Choroid plexus epithelial cell (primary cell): Measurements from ENCODE around the gene FBLN2.

Source experiments
- DNase-seq: peaks from one replicate; pipeline ENCODE4 v3.0.0-alpha.2; 2010; ENCODE audit warnings: low read depth
- H3K4me3 ChIP-seq: 2 replicates; pipeline ENCODE4 v1.5.1; 2011; ENCODE audit warnings: low read depth, mild to moderate bottlenecking, control low read depth, low read length, moderate library complexity
- TF ChIP-seq, protein P1 (sequence below): conservative IDR thresholded peaks from 2 replicates; pipeline ENCODE4 v1.5.1; 2011; ENCODE audit warnings: low read depth, mild to moderate bottlenecking, control low read depth, inconsistent platforms, low read length, moderate library complexity

Gene FBLN2

DNA sequence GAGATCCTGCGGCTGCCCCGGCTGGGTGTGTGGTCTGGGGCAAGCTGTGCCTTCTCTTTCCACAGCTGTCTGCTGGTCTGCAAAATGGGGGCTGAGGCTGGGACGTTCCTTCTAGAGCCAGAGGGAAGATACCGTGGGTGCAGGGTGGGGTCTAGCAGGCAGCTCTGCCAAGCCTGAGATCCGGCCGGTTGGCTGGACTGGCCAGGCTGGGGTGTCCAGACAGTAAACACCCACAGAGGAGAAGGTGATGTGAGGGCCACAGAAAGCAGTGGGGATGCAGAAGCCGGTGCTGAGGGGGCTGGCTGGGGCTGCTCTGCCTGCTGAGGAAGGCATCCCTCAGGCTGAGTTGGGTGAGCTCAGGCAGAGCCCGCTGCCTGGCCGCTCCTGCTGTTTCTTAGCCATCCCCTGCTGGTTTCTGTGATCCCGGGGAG is 46.1 kb downstream of the FBLN2 start:
- peak; percentile 17 for DNase-seq
- H3K4me3 ChIP-seq, result no peak overlapping the region
- TF ChIP-seq, protein P1, sequence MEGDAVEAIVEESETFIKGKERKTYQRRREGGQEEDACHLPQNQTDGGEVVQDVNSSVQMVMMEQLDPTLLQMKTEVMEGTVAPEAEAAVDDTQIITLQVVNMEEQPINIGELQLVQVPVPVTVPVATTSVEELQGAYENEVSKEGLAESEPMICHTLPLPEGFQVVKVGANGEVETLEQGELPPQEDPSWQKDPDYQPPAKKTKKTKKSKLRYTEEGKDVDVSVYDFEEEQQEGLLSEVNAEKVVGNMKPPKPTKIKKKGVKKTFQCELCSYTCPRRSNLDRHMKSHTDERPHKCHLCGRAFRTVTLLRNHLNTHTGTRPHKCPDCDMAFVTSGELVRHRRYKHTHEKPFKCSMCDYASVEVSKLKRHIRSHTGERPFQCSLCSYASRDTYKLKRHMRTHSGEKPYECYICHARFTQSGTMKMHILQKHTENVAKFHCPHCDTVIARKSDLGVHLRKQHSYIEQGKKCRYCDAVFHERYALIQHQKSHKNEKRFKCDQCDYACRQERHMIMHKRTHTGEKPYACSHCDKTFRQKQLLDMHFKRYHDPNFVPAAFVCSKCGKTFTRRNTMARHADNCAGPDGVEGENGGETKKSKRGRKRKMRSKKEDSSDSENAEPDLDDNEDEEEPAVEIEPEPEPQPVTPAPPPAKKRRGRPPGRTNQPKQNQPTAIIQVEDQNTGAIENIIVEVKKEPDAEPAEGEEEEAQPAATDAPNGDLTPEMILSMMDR, result no peak

DNA sequence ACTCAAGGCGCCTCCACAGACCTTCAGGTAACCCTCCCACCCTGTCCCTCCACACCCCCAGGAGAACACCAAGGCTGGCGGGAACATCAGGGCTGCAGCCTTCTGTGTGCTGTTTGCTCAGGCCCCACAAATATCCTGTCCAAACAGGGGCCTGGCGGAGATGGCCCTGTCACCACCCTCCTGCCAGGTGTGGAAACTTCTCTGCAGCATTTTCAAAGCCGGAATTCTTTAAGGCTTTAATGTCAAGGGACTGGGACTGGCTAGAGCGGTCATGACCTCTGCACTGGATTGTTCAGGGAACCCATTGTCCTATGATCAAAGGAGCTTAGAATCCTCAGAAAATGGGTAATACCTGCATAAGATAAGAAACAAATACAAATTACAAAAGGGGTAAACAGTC is 46.6 kb downstream of the FBLN2 start:
- no peak overlapping the region for H3K4me3 ChIP-seq
- DNase-seq, result no peak
- TF ChIP-seq, protein P1, result no peak

DNA sequence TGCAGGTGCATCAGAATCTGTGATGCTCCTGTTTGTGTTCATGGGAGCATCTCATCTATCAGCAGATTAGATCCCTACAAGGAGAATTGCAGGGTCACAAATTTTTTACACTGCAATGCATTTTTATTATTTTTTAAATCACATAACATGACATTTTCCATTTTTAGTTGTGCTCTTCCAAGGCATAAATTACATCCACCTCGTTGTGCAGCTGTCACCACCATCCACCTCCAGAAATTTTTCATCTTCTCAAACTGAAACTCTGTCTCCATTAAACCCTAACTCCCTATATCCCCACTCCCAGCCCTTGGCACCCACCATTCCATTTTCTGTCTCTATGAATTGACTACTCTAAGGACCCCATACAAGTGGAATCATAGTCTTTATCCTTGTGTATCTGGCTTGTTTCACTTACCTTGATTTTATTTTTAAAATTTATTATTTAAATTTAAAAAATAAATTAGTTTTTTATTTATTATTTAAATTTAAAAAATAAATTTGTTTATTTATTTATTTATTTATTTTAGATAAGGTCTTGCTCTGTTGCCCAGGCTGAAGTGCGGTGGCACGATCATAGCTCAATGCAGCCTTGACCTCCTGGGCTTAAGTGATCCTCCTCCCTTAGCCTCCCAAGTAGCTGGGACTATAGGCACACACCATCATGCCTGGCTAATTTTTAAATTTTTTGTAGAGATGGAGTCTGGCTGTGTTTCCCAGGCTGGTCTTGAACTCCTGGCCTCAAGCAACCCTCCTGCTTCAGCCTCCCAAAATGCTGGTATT is 47.7 kb downstream of the FBLN2 start:
- H3K4me3 ChIP-seq, result no peak overlapping the region
- TF ChIP-seq, protein P1, result no peak
- DNase-seq, result no peak

DNA sequence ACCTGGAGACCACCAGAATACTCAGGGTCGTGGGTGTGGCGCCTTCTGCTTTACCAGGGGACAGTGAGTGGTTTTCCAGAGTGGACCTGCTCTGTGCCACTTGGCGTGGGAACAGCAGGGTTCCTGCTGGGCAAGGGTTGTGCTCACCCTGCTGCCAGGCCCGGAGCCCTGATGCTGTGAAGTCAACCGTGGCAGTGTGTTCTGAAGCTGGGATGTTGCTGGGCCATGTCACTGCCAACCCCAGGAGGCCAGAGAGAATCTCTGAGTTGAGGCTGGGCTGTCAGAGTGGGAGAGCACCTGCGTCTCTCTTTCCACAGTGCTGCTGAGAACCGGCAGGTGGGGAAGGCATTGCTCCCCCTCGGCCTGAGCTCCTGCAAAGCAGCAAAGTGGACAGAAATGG is 48.7 kb downstream of the FBLN2 start:
- DNase-seq, result no peak
- H3K4me3 ChIP-seq, result no peak overlapping the region
- TF ChIP-seq, protein P1, result no peak

DNA sequence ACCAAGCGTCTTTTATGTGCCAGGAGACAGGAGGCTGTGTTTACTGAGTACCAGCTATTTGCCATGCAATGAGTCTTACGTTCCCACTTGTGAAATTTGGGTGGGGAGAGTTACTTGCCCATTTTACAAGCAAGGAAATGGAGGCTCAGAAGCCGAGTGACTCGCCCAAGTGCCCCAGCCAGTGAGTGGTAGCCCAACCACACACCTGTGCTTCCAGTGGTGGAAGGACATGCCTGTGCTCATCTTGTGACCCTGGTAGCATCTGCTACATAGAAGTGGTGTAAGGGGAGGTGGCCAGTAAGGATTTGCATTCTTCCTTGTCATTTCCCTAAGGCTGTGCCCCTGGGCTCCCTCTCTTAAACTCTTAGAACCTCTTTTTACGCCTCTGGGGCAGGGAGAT is 49.3 kb downstream of the FBLN2 start:
- TF ChIP-seq, protein P1, result no peak
- DNase-seq, result no peak
- no peak overlapping the region for H3K4me3 ChIP-seq

DNA sequence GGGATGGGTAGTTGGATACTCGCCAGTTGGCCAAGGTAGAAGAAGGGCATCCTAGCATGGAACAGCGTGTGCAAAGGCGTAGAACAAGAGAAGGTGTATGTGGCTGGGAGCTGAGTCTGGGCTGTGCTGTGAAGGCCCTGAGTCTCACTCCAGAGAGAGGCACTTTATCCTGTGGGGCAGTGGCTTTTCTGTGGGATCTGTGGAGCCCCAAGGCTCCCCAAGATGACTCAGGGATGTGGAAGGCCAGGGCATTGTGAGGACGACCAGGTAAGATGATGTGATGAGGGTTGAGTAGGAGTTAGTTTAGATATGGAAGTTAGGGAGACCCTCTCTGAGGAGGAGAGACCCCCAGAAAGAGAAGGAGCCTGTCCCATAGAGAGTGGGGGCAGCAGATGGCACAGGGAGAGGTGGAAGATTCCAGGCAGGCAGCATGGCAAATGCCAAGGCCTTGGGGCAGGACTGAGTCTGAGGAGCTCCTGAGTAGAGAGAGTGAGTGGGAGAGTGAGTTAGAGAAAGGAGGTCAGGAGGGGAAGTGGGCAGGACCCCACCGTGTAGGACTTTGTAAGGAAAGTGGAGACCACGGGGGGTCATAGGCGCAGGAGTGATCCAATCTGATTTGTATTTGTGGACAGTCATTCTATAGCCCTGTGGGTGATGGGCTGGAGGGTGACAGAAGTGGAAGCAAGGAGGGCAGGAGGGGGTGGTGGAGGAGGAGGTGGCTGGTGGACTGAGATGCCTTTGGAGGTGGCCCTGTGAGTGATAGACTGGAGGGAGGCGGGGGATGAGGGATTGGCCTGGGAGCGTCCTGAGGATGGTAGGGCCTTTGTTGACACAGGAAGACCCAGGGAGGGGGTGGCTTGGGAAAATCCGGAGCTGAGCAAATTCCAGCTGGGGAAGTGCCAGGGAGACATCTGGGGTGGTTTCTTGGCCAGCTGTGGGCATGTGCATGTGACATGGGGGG is 50.3 kb downstream of the FBLN2 start:
- DNase-seq, result no peak
- no peak overlapping the region for H3K4me3 ChIP-seq
- TF ChIP-seq, protein P1, result no peak
